Gastroesophageal sphincter (tissue), 4 donors: ENCODE results near the gene GRID2. TPM values are rescaled to one million over a fixed set of nuclear protein-coding genes. Genes with fewer than 3 reads are reported as not detected.
"Not testable (repeated sequence)": the region's sequence is repeated elsewhere in the genome, so short reads cannot be mapped to it uniquely, and the experiment has no call there.

ENCODE experiments used
- ATAC-seq: fragments of 150-250 bp; one replicate; pipeline ENCODE4 v1.9.1; 2016; ENCODE audit warnings: mild to moderate bottlenecking, moderate library complexity
- H3K27ac ChIP-seq, 4 donors: fragments of 200-600 bp; sonication (generic) in 3 of 4; 1 replicate in 3 of 4; 2 replicates in 1 of 4; pipeline ENCODE4 v1.5.1; 2016 to 2019
- H3K27me3 ChIP-seq: fragments of 200-600 bp; sonication (generic); one replicate; pipeline ENCODE4 v1.5.1; 2019
- H3K36me3 ChIP-seq, 2 donors: fragments of 200-600 bp; sonication (generic); one replicate each; pipeline ENCODE4 v1.5.1; 2019; ENCODE audit warnings: control low read depth in 1 of 2
- H3K4me1 ChIP-seq, 3 donors: fragments of 200-600 bp; sonication (generic); 1 replicate in 2 of 3; 2 replicates in 1 of 3; pipeline ENCODE4 v1.5.1; 2016 to 2019; ENCODE audit warnings: control low read depth in 2 of 3
- H3K4me3 ChIP-seq, 2 donors: fragments of 200-600 bp; sonication (generic); one replicate each; pipeline ENCODE4 v1.5.1; 2019; ENCODE audit warnings: mild to moderate bottlenecking in 1 of 2, moderate library complexity in 1 of 2
- H3K9me3 ChIP-seq, 3 donors: fragments of 200-600 bp; sonication (generic); one replicate each; pipeline ENCODE4 v1.5.1; 2017 to 2019; ENCODE audit warnings: control low read depth in 2 of 3
- EP300 ChIP-seq: sonication (generic); formaldehyde crosslinking; IDR thresholded peaks from one replicate; pipeline ENCODE4 v1.6.1; 2017; ENCODE audit warnings: antibody characterized with exemption, mild to moderate bottlenecking
- POLR2A ChIP-seq, 2 donors: fragments of 450-650 bp; IDR thresholded peaks; one replicate each; pipeline ENCODE4 v1.6.1; 2017; ENCODE audit warnings: antibody characterized with exemption in 2 of 2, mild to moderate bottlenecking in 2 of 2, moderate library complexity in 1 of 2
- POLR2AphosphoS5 ChIP-seq: sonication (generic); formaldehyde crosslinking; IDR thresholded peaks from one replicate; pipeline ENCODE4 v1.6.1; 2017; ENCODE audit warnings: antibody characterized with exemption
- WGBS, 2 donors: methylation state at CpG; one replicate each; pipeline ENCODE4 v1.1.5; 2018; ENCODE audit warnings: low coverage in 1 of 2; 5-methylcytosine and 5-hydroxymethylcytosine counted together
- total RNA-seq, 4 donors: library from RNA; depleted of rRNA; stranded (reverse); fragments of >200 nt; gene quantifications; one replicate each; pipeline ENCODE4 v1.1.0, GENCODE V29; 2016
- TF ChIP-seq, protein P1 (sequence below), 4 experiments: fragments of 200-600 bp in 2 of 4; fragments of 450-650 bp in 2 of 4; sonication (generic) in 1 of 4; IDR thresholded peaks; one replicate each; pipeline ENCODE4 v1.5.1; 2017 to 2019; ENCODE audit warnings: antibody characterized with exemption in 4 of 4, mild to moderate bottlenecking in 2 of 4, moderate library complexity in 2 of 4

Gene GRID2
- total RNA-seq, 4 donors from 2014 or later: 0.81 TPM; not detected in 3

DNA sequence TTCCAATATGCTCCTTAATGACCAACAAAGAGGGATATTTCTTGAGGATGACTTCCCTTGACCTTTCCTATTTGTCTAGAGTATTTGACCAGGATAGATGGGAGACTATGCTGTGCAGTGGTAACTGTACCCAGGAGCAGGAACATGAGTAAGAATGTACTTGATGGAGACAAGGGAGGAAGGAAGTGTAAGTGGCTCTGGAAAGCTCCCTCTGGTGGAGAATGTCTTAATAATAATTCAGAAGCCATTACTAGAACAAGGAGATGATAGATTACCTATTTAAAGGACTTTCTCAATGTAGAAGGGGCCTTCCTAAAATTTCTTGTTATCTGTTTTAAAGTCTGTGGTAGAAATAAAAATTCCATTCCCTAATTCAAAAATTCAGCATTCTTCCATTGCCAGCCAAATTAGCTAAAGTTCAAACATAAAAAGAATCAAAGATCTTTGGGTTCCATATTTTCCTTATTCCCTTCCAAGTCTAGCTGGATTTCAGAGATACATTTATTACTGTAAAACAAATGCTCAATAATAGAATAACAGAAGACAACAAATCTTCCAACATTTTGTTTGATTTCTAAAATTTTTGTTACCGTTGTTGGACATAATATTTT, 83.8 kb downstream of the GRID2 start:
- ATAC-seq: no peak
- Histone ChIP-seq H3K27me3 (no peaks in the 10 kb centered on the region), H3K4me1 (no peaks in the 10 kb centered on the region), H3K9me3 (no peaks in the 10 kb centered on the region), H3K36me3 (no peaks in the 10 kb centered on the region), H3K4me3 (no peak overlapping the region), H3K27ac (no peak overlapping the region)
- 90 to 100% methylated on average over 1 of the region's 1 CpG for WGBS, 2 donors
- no peak for TF ChIP-seq EP300
- TF ChIP-seq POLR2A (IDR thresholded peaks at IDR 0.05): no peak
- TF ChIP-seq, protein P1, sequence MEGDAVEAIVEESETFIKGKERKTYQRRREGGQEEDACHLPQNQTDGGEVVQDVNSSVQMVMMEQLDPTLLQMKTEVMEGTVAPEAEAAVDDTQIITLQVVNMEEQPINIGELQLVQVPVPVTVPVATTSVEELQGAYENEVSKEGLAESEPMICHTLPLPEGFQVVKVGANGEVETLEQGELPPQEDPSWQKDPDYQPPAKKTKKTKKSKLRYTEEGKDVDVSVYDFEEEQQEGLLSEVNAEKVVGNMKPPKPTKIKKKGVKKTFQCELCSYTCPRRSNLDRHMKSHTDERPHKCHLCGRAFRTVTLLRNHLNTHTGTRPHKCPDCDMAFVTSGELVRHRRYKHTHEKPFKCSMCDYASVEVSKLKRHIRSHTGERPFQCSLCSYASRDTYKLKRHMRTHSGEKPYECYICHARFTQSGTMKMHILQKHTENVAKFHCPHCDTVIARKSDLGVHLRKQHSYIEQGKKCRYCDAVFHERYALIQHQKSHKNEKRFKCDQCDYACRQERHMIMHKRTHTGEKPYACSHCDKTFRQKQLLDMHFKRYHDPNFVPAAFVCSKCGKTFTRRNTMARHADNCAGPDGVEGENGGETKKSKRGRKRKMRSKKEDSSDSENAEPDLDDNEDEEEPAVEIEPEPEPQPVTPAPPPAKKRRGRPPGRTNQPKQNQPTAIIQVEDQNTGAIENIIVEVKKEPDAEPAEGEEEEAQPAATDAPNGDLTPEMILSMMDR (IDR thresholded peaks at IDR 0.05): peak in 2 of 4 experiments; percentile 13 to 40
- no peak for TF ChIP-seq POLR2AphosphoS5

DNA sequence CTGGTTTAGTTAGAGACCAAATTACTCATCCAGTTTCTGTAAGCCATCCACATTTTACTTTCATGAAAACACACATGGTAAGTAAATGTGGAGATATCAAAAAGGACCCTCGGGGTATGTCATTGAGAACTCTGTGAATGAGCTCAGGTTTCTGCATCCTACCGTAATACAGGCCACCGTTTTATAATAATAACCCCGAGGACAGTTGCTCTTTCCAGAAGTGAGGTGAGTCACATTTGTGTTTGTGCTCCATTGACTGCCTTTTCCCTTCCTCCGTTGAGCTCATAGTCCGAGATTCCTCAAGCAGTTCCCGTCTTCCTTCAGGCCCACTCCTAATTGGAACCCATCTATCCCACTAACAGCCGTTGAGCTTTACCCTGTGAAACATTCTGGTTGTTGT, 95.3 kb downstream of the GRID2 start:
- Histone ChIP-seq H3K27ac (no peak overlapping the region), H3K4me1 (no peaks in the 10 kb centered on the region), H3K4me3 (no peak overlapping the region), H3K36me3 (no peaks in the 10 kb centered on the region), H3K9me3 (no peaks in the 10 kb centered on the region), H3K27me3 (no peaks in the 10 kb centered on the region)
- no peak for TF ChIP-seq EP300
- TF ChIP-seq POLR2A (IDR thresholded peaks at IDR 0.05): no peak
- TF ChIP-seq, protein P1 (IDR thresholded peaks at IDR 0.05): no peak
- no peak for TF ChIP-seq POLR2AphosphoS5
- 82 to 85% methylated on average over 5 to 8 of the region's 8 CpGs for WGBS, 2 donors
- ATAC-seq: no peak

DNA sequence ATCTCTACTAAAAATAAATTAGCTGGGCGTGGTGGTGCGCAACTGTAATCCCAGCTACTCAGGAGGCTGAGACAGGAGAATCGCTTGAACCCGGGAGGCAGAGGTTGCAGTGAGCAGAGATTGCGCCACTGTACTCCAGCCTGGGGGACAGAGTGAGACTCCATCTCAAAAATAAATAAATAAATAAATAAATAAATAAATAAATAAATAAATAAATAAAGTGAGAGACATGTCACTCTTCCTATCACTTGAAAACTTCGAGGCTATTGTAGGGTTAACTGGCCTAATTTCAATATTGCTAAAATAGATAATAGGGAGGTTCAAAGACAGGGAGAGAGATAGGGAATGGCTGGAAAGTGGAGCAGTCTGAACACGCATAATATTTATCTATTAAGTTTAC, 99.8 kb downstream of the GRID2 start:
- H3K4me1 ChIP-seq: not testable (repeated sequence)
- WGBS, 2 donors: 69 to 86% methylated on average over 4 to 6 of the region's 7 CpGs

DNA sequence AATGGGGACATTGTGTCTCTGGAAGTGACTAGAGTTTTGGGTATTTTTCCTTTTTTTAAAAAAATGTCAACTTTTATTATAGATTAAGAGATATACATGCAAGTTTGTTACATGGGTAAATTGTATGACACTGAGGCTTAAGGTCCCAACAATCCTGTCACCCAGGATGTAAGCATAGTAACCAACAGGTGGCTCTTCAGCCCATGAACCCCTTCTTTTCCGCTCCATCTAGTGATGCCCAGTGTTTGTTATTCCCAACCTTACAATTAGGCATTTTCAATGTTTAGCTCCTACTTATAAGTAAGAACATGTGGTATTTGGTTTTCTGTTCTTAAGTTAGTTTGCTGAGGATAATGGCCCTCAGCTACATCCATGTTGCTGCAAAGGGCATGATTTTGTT, 102.7 kb downstream of the GRID2 start:
- Histone ChIP-seq H3K9me3 (no peaks in the 10 kb centered on the region), H3K36me3 (no peaks in the 10 kb centered on the region), H3K27ac (no peak overlapping the region), H3K27me3 (no peaks in the 10 kb centered on the region), H3K4me1 (no peaks in the 10 kb centered on the region), H3K4me3 (no peak overlapping the region)
- no peak for ATAC-seq
- WGBS, 2 donors: 40 to 94% methylated on average over 1 of the region's 1 CpG
- no peak for TF ChIP-seq EP300
- no peak for TF ChIP-seq POLR2AphosphoS5
- no peak for TF ChIP-seq POLR2A (IDR thresholded peaks at IDR 0.05)

More for the DNA sequence above, 99.8 kb downstream of the GRID2 start:
- H3K27ac ChIP-seq, H3K27me3 ChIP-seq, H3K36me3 ChIP-seq, H3K4me3 ChIP-seq, ATAC-seq, H3K9me3 ChIP-seq: not testable (repeated sequence)

DNA sequence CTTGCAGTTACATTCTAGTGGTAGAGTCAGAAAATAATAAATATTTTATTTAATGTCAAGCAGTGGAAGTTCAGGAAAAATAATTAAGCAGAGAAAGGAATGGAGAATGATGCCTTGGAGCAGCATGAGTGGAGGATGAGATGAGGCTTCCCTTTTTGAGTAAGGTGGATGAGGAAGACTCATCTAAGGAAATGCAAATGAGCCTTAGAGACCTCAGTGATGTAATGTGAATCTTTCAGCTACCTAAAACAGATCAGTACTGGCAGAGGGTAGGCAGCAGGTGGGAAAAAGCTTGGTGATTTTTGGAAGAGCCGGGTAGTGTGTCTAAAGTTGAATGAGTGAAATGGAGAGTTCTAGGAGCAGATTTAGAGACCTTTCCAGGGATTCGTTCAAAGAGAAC, 118.2 kb downstream of the GRID2 start:
- Histone ChIP-seq H3K4me3 (no peak overlapping the region), H3K9me3 (no peaks in the 10 kb centered on the region), H3K27ac (no peak overlapping the region), H3K27me3 (no peaks in the 10 kb centered on the region), H3K4me1 (no peaks in the 10 kb centered on the region), H3K36me3 (no peaks in the 10 kb centered on the region)
- TF ChIP-seq EP300 (no peak), POLR2AphosphoS5 (no peak), POLR2A (IDR thresholded peaks at IDR 0.05) (no peak)
- TF ChIP-seq, protein P1 (IDR thresholded peaks at IDR 0.05): no peak
- 70 to 73% methylated on average over 2 of the region's 2 CpGs for WGBS, 2 donors
- ATAC-seq: no peak

DNA sequence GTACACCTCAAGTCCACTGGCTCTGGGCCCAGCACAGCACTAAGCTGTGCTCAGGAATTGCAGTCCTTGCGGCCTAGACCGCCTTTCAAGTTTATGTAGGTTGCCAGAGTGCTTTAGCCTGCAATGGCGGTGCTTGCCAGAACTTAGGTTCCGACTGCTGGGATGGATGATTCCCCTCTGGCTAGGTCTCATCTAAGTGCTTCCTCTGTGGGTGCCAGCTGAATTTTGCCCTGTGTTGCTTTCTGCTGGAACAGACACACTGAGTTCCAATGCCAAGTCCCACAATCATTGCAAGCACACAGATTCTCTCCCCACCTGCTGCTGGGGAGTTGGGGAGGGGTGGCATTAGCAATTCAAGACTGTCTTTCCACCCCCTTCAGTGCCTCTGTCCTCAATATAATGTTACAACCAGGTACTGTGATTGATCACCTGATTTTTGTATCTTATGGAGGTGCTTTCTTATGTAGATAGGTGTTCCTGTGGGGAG, 129.5 kb downstream of the GRID2 start:
- no peak overlapping the region for H3K4me3 ChIP-seq
- H3K4me1 ChIP-seq: no peaks in the 10 kb centered on the region
- no peak for TF ChIP-seq EP300
- H3K27ac ChIP-seq: no peak overlapping the region
- 80 to 95% methylated on average over 1 to 3 of the region's 4 CpGs for WGBS, 2 donors
- no peak for ATAC-seq
- H3K36me3 ChIP-seq: no peaks in the 10 kb centered on the region
- H3K9me3 ChIP-seq: no peaks in the 10 kb centered on the region
- H3K27me3 ChIP-seq: no peaks in the 10 kb centered on the region

DNA sequence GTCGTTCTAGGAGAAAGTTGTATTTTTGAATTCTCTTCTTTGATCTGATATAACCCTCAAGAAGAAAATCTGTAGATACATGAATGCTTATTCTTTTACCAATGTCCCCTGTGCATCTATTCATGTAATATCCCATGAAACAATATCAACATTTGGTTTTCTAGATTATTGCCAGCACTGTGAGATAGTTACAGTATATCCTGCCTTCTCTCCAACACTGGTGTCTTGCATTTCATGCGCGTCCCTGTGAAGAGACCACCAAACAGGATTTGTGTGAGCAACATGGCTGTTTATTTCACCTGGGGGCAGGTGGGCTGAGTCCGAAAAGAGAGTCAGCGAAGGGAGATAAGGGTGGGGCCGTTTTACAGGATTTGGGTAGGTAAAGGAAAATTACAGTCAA, 135.0 kb downstream of the GRID2 start:
- not testable (repeated sequence) for H3K4me1 ChIP-seq, ATAC-seq, H3K4me3 ChIP-seq, H3K36me3 ChIP-seq, H3K27ac ChIP-seq, H3K9me3 ChIP-seq, H3K27me3 ChIP-seq
- 67 to 77% methylated on average over 1 to 3 of the region's 6 CpGs for WGBS, 2 donors

DNA sequence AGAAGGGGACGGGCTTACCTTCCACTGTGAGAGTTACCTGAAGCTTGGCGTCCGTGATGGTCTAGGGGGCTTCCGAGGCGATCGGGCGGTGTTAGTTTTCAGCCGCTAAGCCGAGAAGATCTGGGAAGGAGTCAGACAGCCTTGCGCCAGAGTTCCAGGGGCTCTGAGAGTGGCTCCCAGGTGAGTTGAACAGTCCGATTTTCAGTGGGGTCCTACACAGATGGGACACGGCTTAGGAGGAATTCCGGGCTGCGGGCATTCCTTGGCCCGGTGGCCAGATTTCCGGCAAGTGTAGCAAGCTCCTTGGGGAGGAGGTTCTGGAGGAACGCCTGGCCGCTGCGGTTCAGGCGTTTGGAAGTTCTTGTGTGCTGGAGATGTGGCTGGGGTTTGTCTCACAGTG, 138.4 kb downstream of the GRID2 start:
- 93% methylated on average over 12 of the region's 20 CpGs; no CpG with 5 or more reads in 1 of the 2 donors for WGBS, 2 donors
- not testable (repeated sequence) for ATAC-seq

DNA sequence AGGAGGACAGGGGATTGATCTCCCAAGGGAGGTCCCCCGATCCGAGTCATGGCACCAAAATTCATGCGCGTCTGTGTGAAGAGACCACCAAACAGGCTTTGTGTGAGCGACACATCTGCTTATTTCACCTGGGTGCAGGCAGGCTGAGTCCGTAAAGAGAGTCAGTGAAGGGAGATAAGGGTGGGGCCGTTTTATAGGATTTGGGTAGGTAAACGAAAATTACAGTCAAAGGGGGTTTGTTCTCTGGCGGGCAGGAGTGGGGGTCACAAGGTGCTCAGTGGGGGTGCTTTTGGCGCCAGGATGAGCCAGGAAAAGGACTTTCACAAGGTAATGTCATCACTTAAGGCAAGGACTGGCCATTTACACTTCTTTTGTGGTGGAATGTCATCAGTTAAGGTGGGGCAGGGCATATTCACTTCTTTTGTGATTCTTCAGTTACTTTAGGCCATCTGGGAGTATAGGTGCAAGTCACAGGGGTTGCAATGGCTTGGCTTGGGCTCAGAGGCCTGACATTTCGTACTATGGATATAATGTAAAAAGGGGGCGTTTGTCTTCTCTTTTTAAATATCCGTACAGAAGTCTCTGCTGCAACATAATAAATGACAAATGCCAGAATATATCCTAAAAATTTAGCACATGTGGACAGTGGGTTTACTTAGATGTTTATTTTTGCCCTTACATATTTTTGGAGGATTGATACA, 140.5 kb downstream of the GRID2 start:
- not testable (repeated sequence) for H3K9me3 ChIP-seq, H3K27me3 ChIP-seq, H3K4me3 ChIP-seq, ATAC-seq, H3K27ac ChIP-seq, H3K36me3 ChIP-seq, H3K4me1 ChIP-seq
- 86 to 96% methylated on average over 9 to 10 of the region's 13 CpGs for WGBS, 2 donors

More for the DNA sequence above, 138.4 kb downstream of the GRID2 start:
- H3K36me3 ChIP-seq, H3K27me3 ChIP-seq, H3K27ac ChIP-seq, H3K4me3 ChIP-seq, H3K4me1 ChIP-seq, H3K9me3 ChIP-seq: not testable (repeated sequence)
